H1 (cell line): ENCODE results near the gene SCNM1. TPM values are rescaled to one million over a fixed set of nuclear protein-coding genes. Genes with fewer than 3 reads are reported as not detected.

Experiments used
- CTCF ChIA-PET: fragments of 300-600 bp; sonication (Branson Sonifier 250); formaldehyde crosslinking; loops from one replicate; lab custom pipeline; 2021; ENCODE audit not compliant: partially characterized antibody; lab: Charles Lee
- POLR2A ChIA-PET: fragments of 300-600 bp; sonication (Branson Sonifier 250); formaldehyde crosslinking; loops from one replicate; lab custom pipeline; 2021; ENCODE audit warnings: inconsistent platforms; ENCODE audit not compliant: partially characterized antibody; lab: Charles Lee
- DNase-seq, 2 experiments: peaks; one replicate each; pipeline versions ENCODE4 v3.0.0 to v3.0.0-alpha.2; 2010 to 2022; ENCODE audit warnings: low spot score in 2 of 2, low read depth in 1 of 2, mixed read lengths in 1 of 2
- FAIRE-seq: peaks from 2 replicates; lab custom pipeline; 2011; peaks lifted over from hg19 to GRCh38; lab: Jason Lieb, UNC
- H2AFZ ChIP-seq: 2 replicates; pipeline ENCODE4 v1.8.1; 2012; ENCODE audit warnings: low read length, inconsistent platforms
- H2AK5ac ChIP-seq: 2 replicates; pipeline ENCODE4 v1.6.1; 2013; ENCODE audit warnings: low read depth, low read length
- H2BK120ac ChIP-seq: replicated peaks from 2 replicates; pipeline ENCODE3; 2013; ENCODE audit warnings: low read depth, low read length, inconsistent platforms
- H2BK12ac ChIP-seq: 2 replicates; pipeline ENCODE4 v1.6.1; 2013; ENCODE audit warnings: low read depth, low read length
- H2BK15ac ChIP-seq: 2 replicates; pipeline ENCODE4 v1.6.1; 2013; ENCODE audit warnings: low read length
- H2BK20ac ChIP-seq: 2 replicates; pipeline ENCODE4 v1.6.1; 2013; ENCODE audit warnings: low read length
- H2BK5ac ChIP-seq: 2 replicates; pipeline ENCODE4 v1.6.1; 2013; ENCODE audit warnings: low read depth, low read length
- H3K14ac ChIP-seq: 2 replicates; pipeline ENCODE4 v1.6.1; 2013; ENCODE audit warnings: inconsistent platforms; ENCODE audit not compliant: insufficient read length
- H3K18ac ChIP-seq: 2 replicates; pipeline ENCODE4 v1.6.1; 2013; ENCODE audit warnings: low read length; ENCODE audit errors: extremely low read depth
- H3K23ac ChIP-seq: 2 replicates; pipeline ENCODE4 v1.6.1; 2013; ENCODE audit warnings: inconsistent platforms; ENCODE audit not compliant: insufficient read length
- H3K23me2 ChIP-seq: 2 replicates; pipeline ENCODE4 v1.6.1; 2013; ENCODE audit warnings: low read depth, low read length
- H3K27ac ChIP-seq: 2 replicates; pipeline ENCODE4 v1.6.1; 2011; ENCODE audit warnings: low read depth, low read length, inconsistent platforms
- H3K27me3 ChIP-seq, 4 experiments: replicated peaks in 1 of 4; 1 replicate in 1 of 4; 2 replicates in 3 of 4; pipeline versions ENCODE4 v1.6.1 to v1.8.1; 2011 to 2013; ENCODE audit warnings: low read length in 3 of 4, mild to moderate bottlenecking in 3 of 4, inconsistent platforms in 2 of 4, mixed read lengths in 2 of 4, moderate library complexity in 1 of 4; ENCODE audit not compliant: control insufficient read depth in 3 of 4, insufficient read depth in 3 of 4; ENCODE audit errors: extremely low read depth in 1 of 4
- H3K36me3 ChIP-seq, 4 experiments: 2 replicates each; pipeline versions ENCODE4 v1.6.1 to v1.8.1; 2011 to 2013; ENCODE audit warnings: mild to moderate bottlenecking in 4 of 4, low read length in 3 of 4, moderate library complexity in 2 of 4, control low read depth in 1 of 4, inconsistent platforms in 1 of 4; ENCODE audit not compliant: insufficient read depth in 4 of 4, control insufficient read depth in 2 of 4
- H3K4ac ChIP-seq: replicated peaks from 2 replicates; pipeline ENCODE3; 2013; ENCODE audit warnings: low read length, low read depth, mixed read lengths, inconsistent platforms; ENCODE audit not compliant: insufficient read length
- H3K4me1 ChIP-seq, 4 experiments: replicated peaks in 1 of 4; 1 replicate in 1 of 4; 2 replicates in 3 of 4; pipeline versions ENCODE4 v1.6.1 to v1.8.1; 2011 to 2013; ENCODE audit warnings: low read length in 3 of 4, inconsistent platforms in 2 of 4, mixed read lengths in 1 of 4; ENCODE audit not compliant: insufficient read depth in 4 of 4, control insufficient read depth in 3 of 4
- H3K4me2 ChIP-seq, 2 experiments: 2 replicates each; pipeline versions ENCODE4 v1.6.1 to v1.8.1; 2011 to 2013; ENCODE audit warnings: low read depth in 2 of 2, low read length in 2 of 2, control low read depth in 1 of 2, inconsistent platforms in 1 of 2, mild to moderate bottlenecking in 1 of 2; ENCODE audit not compliant: insufficient read depth in 1 of 2
- H3K4me3 ChIP-seq, 4 experiments: fragments of 200-600, 300-600 bp in 1 of 4; sonication (generic), shearing (Covaris generic), sonication (Bioruptor Twin) in 1 of 4; 2 replicates each; pipeline versions ENCODE4 v1.5.1 to v1.8.1; 2011 to 2016; ENCODE audit warnings: low read length in 4 of 4, low read depth in 3 of 4, control low read depth in 2 of 4, inconsistent platforms in 2 of 4, mild to moderate bottlenecking in 2 of 4, mixed read lengths in 1 of 4, moderate library complexity in 1 of 4; ENCODE audit not compliant: insufficient read depth in 2 of 4; ENCODE audit errors: extremely low read depth in 1 of 4
- H3K56ac ChIP-seq: replicated peaks from 2 replicates; pipeline ENCODE3; 2013; ENCODE audit warnings: low read depth, mild to moderate bottlenecking, mixed read lengths, low read length, inconsistent platforms; ENCODE audit not compliant: insufficient read length
- H3K79me1 ChIP-seq: 2 replicates; pipeline ENCODE4 v1.6.1; 2013; ENCODE audit warnings: low read depth, low read length, control low read depth
- H3K79me2 ChIP-seq, 2 experiments: 2 replicates each; pipeline versions ENCODE4 v1.6.1 to v1.8.1; 2012 to 2013; ENCODE audit warnings: low read length in 2 of 2, mild to moderate bottlenecking in 2 of 2, inconsistent platforms in 1 of 2; ENCODE audit not compliant: insufficient read depth in 2 of 2, control insufficient read depth in 1 of 2
- H3K9ac ChIP-seq, 4 experiments: replicated peaks in 1 of 4; 1 replicate in 1 of 4; 2 replicates in 3 of 4; pipeline versions ENCODE4 v1.6.1 to v1.8.1; 2011 to 2013; ENCODE audit warnings: low read depth in 3 of 4, low read length in 3 of 4, control low read depth in 2 of 4, mild to moderate bottlenecking in 2 of 4, moderate library complexity in 2 of 4, inconsistent platforms in 1 of 4; ENCODE audit errors: extremely low read depth in 1 of 4
- H3K9me3 ChIP-seq, 2 experiments: 2 replicates each; pipeline versions ENCODE4 v1.6.1 to v1.8.1; 2012 to 2013; ENCODE audit warnings: mild to moderate bottlenecking in 2 of 2, moderate library complexity in 2 of 2, control low read depth in 1 of 2, inconsistent platforms in 1 of 2, low read depth in 1 of 2, low read length in 1 of 2, mixed read lengths in 1 of 2; ENCODE audit not compliant: insufficient read depth in 2 of 2
- H4K20me1 ChIP-seq, 2 experiments: replicated peaks in 1 of 2; 2 replicates each; pipeline versions ENCODE3 to v1.8.1; 2011 to 2013; ENCODE audit warnings: inconsistent platforms in 2 of 2, low read length in 2 of 2, mild to moderate bottlenecking in 1 of 2; ENCODE audit not compliant: insufficient read depth in 2 of 2, control insufficient read depth in 1 of 2
- H4K5ac ChIP-seq: 2 replicates; pipeline ENCODE4 v1.6.1; 2013; ENCODE audit warnings: low read length, low read depth, mixed read lengths, inconsistent platforms; ENCODE audit not compliant: insufficient read length
- H4K8ac ChIP-seq: 2 replicates; pipeline ENCODE4 v1.8.0; 2013; ENCODE audit warnings: mild to moderate bottlenecking, moderate library complexity, low read length, inconsistent platforms; ENCODE audit not compliant: insufficient read depth; ENCODE audit errors: extremely low read depth
- H4K91ac ChIP-seq: replicated peaks from 2 replicates; pipeline ENCODE3; 2013; ENCODE audit warnings: low read length, mixed read lengths, inconsistent platforms; ENCODE audit not compliant: insufficient read length
- BCL11A ChIP-seq, 2 experiments: IDR thresholded peaks; one replicate each; pipeline ENCODE4 v1.6.1; 2011; ENCODE audit warnings: low read depth in 2 of 2, low read length in 2 of 2, mild to moderate bottlenecking in 2 of 2
- CBX5 ChIP-seq: fragments of 300-800, 300-1000 bp; sonication (generic); IDR thresholded peaks from 2 replicates; pipeline ENCODE4 v1.7.1; 2016; ENCODE audit warnings: antibody characterized with exemption, low read length, low read depth
- CHD2 ChIP-seq: IDR thresholded peaks from 2 replicates; pipeline ENCODE4 v1.6.1; 2012; ENCODE audit warnings: low read length, improper control_type of control experiment
- CTBP2 ChIP-seq: IDR thresholded peaks from 2 replicates; pipeline ENCODE4 v1.7.0; 2011; ENCODE audit warnings: borderline replicate concordance, mild to moderate bottlenecking, moderate library complexity, mixed read lengths, low read length; ENCODE audit not compliant: insufficient read depth, insufficient read length
- NANOG ChIP-seq: IDR thresholded peaks from 2 replicates; pipeline ENCODE4 v1.6.1; 2011; ENCODE audit warnings: low read length, low read depth, mild to moderate bottlenecking, inconsistent platforms; ENCODE audit not compliant: insufficient read depth, poor library complexity, severe bottlenecking
- PHF8 ChIP-seq: fragments of 200-600 bp; sonication (generic); conservative IDR thresholded peaks from 2 replicates; pipeline ENCODE4 v1.7.1; 2012; ENCODE audit warnings: low read depth, mild to moderate bottlenecking, inconsistent platforms, low read length, moderate library complexity
- POLR2AphosphoS5 ChIP-seq: IDR thresholded peaks from 2 replicates; pipeline ENCODE4 v1.6.1; 2011; ENCODE audit warnings: low read depth, low read length
- SAP30 ChIP-seq: fragments of 300-600 bp; sonication (generic); IDR thresholded peaks from 2 replicates; pipeline ENCODE4 v1.7.1; 2012; ENCODE audit warnings: low read length, moderate library complexity, mild to moderate bottlenecking, inconsistent platforms; ENCODE audit not compliant: insufficient read depth, insufficient replicate concordance
- SRF ChIP-seq: IDR thresholded peaks from 2 replicates; pipeline ENCODE4 v1.6.1; 2011; ENCODE audit warnings: mild to moderate bottlenecking, low read depth, low read length, moderate library complexity
- TAF1 ChIP-seq: IDR thresholded peaks from 2 replicates; pipeline ENCODE4 v1.6.1; 2011; ENCODE audit warnings: mild to moderate bottlenecking, low read depth, low read length
- TBP ChIP-seq: IDR thresholded peaks from 2 replicates; pipeline ENCODE4 v1.6.1; 2011; ENCODE audit warnings: low read depth, low read length, improper control_type of control experiment
- WGBS, 2 experiments: shearing (Covaris generic) in 1 of 2; methylation state at CpG; one replicate each; pipeline versions ENCODE4 v1.1.6 to v1.1.7; 2013 to 2015; ENCODE audit warnings: low lambda C conversion rate in 2 of 2, mixed read lengths in 2 of 2, inconsistent platforms in 1 of 2, low coverage in 1 of 2, missing lambda C conversion rate in 1 of 2; ENCODE audit not compliant: insufficient replicate concordance in 2 of 2, insufficient coverage in 1 of 2, insufficient read length in 1 of 2; ENCODE audit errors: extremely low coverage in 1 of 2, missing lambda C conversion rate in 1 of 2; 5-methylcytosine and 5-hydroxymethylcytosine counted together
- polyA plus RNA-seq, 7 experiments: library from polyadenylated mRNA; depleted of rRNA in 3 of 7; stranded (reverse) in 5 of 7; unstranded in 2 of 7; fragments of >200 nt in 5 of 7; fragments of 200-250 nt in 2 of 7; gene quantifications; 1 replicate in 5 of 7; 2 replicates in 1 of 7; 4 replicates in 1 of 7; pipeline versions ENCODE4 v1.2.1 to v1.2.3, GENCODE V29; 2011 to 2013; ENCODE audit warnings: missing spikeins in 2 of 7, mixed read lengths in 2 of 7
- total RNA-seq: library from RNA; stranded (reverse); fragmentation: NEBNext Ultra II Directional; extraction: Animal tissue kit (Norgen Biotek cat#: 25700); gene quantifications from 2 replicates; pipeline ENCODE4 v1.2.1, GENCODE V29; 2021
- TF ChIP-seq, protein P1 (sequence below): IDR thresholded peaks from 2 replicates; pipeline ENCODE4 v1.6.1; 2012; ENCODE audit warnings: inconsistent platforms

Gene SCNM1
- total and polyA plus RNA-seq, 2 of the 8 experiments (the other 6 are each of a cell fraction or from before 2014, with no cell fraction given) = 13.6 to 46.2 TPM

DNA sequence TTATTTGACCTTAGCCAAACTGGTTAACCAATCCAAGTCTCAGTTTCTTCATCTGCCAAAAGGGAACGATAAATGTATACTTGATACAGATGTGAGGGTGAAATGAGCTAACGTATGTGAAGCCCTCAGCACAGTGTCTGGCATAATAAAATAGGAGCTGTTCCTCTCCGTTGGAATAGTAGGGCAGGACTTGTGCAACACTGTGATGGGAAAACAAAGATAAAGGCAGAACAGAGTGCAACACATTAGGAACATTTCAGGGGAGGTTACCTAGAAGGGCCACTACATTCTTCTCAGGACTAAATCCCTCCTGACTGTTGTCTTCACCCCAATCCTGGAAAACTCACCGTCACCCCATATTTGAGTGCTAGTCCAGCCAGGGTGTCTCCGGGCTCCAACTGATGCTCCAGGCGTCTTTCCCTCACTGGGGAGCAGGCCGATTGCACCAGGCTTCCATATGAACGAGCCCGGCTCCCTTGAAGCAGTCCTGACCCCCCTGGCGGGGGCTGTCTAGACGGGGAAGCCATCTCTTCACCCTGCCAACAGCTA is 1.1 kb upstream of the SCNM1 start:
- Histone ChIP-seq H3K18ac (no peak overlapping the region), H3K4ac (no peak overlapping the region), H3K23me2 (peaks cover 17% of the 10 kb centered on the region), H3K27ac (no peak overlapping the region), H3K36me3 (peaks cover 0 to 18% (median 8%) of the 10 kb centered on the region in 4 experiments; a peak in 5 of 8 replicates), H3K79me1 (0 out of 2 replicates have a peak, but pooled peaks cover 3% of the 10 kb centered on the region), H4K91ac (no peak overlapping the region), H2AFZ (no peak overlapping the region), H3K9me3 (no peaks in the 10 kb centered on the region), H3K4me1 (peaks cover 5 to 10% (median 5%) of the 10 kb centered on the region in 4 experiments), H4K20me1 (no peaks in the 10 kb centered on the region), H3K4me2 (peak overlapping the region; percentile 74 to 89), H2BK20ac (no peak overlapping the region), H3K9ac (no peak overlapping the region; a peak in 1 of 7 replicates), H4K8ac (no peak overlapping the region), H3K27me3 (no peaks in the 10 kb centered on the region), H4K5ac (no peak overlapping the region), H3K14ac (no peak overlapping the region), H2BK120ac (no peak overlapping the region), H3K23ac (no peak overlapping the region), H2BK12ac (no peak overlapping the region), H2AK5ac (no peak overlapping the region), H2BK5ac (no peak overlapping the region), H3K79me2 (peaks cover 0 to 12% of the 10 kb centered on the region in 2 experiments; a peak in 2 of 4 replicates), H3K4me3 (peak overlapping the region; percentile 80 to 99 (median 95)), H3K56ac (no peak overlapping the region), H2BK15ac (no peak overlapping the region)
- DNase-seq (no peak), FAIRE-seq (no peak)
- ChIA-PET CTCF (interaction anchor here (1.0 to 2.7 kb wide), 6 partner anchors 10 to 117 kb away, joined by 3 to 11 read pairs (median 4); partner anchors contain the start of genes C1orf56, MLLT11 and VPS72), POLR2A (interaction anchor here (0.7 to 2.4 kb wide), 12 partner anchors 8 to 196 kb away, joined by 3 to 13 read pairs (median 4); partner anchors contain the start of genes PSMD4, SEMA6C and TNFAIP8L2)
- WGBS, 2 experiments = 40% methylated on average over 11 of the region's 11 CpGs; no CpG with 5 or more reads in 1 of the 2 experiments
- TF ChIP-seq TBP (no peak), CHD2 (no peak), PHF8 (no peak), NANOG (no peak), BCL11A (IDR thresholded peaks at IDR 0.05; ENCODE audit: low read depth in 2 of 2, low read length in 2 of 2) (no peak), TAF1 (no peak), CTBP2 (no peak), SRF (no peak), SAP30 (no peak), POLR2AphosphoS5 (no peak), CBX5 (no peak)
- TF ChIP-seq, protein P1, sequence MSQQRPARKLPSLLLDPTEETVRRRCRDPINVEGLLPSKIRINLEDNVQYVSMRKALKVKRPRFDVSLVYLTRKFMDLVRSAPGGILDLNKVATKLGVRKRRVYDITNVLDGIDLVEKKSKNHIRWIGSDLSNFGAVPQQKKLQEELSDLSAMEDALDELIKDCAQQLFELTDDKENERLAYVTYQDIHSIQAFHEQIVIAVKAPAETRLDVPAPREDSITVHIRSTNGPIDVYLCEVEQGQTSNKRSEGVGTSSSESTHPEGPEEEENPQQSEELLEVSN = no peak
